Neural progenitor cell (in vitro differentiated cells): Measurements from ENCODE around the gene GJA4.

Experiments
- CTCF ChIP-seq: fragments of 200-600 bp; sonication (generic); IDR thresholded peaks from 2 replicates; pipeline ENCODE4 v1.5.1; 2017; ENCODE audit warnings: antibody characterized with exemption, mild to moderate bottlenecking
- EZH2 ChIP-seq: fragments of 200-600 bp; sonication (generic); IDR thresholded peaks from 2 replicates; pipeline ENCODE4 v1.6.1; 2017; ENCODE audit warnings: antibody characterized with exemption, mild to moderate bottlenecking, moderate library complexity
- EZH2phosphoT487 ChIP-seq: fragments of 200-600 bp; sonication (generic); IDR thresholded peaks from 2 replicates; pipeline ENCODE4 v1.6.1; 2017; ENCODE audit warnings: antibody characterized with exemption

- TF ChIP-seq EZH2 (no peak), CTCF (peak; percentile 45), EZH2phosphoT487 (no peak)
Measured at GRCh38 chr1:34787461-34788420, 5.1 kb upstream of the GJA4 start.
